T-helper 9 cell (primary cell): Measurements from ENCODE around the gene FRAS1.
"Not testable (repeated sequence)": the region's sequence is repeated elsewhere in the genome, so short reads cannot be mapped to it uniquely, and the experiment has no call there.

Experiments
- DNase-seq: peaks from one replicate; pipeline ENCODE4 v3.0.0-alpha.2; 2020

FRAS1 gene

GRCh38 chr4:78058591-78059523, 1.7 kb downstream of the FRAS1 start:
- no peak for DNase-seq

- no peak for DNase-seq
Observed at GRCh38 chr4:78059524-78059889, 2.4 kb downstream of the FRAS1 start.

- no peak for DNase-seq
Observed at GRCh38 chr4:78059938-78060337, 2.8 kb downstream of the FRAS1 start.

- DNase-seq = no peak
Observed at GRCh38 chr4:78061939-78062570, 4.9 kb downstream of the FRAS1 start.

GRCh38 chr4:78065508-78066192, 8.5 kb downstream of the FRAS1 start:
- DNase-seq = no peak

- DNase-seq = no peak
Observed at GRCh38 chr4:78068481-78068880, 11.4 kb downstream of the FRAS1 start.

GRCh38 chr4:78069319-78069718, 12.2 kb downstream of the FRAS1 start:
- DNase-seq = no peak

- no peak for DNase-seq
Observed at GRCh38 chr4:78069859-78070258, 12.7 kb downstream of the FRAS1 start.

- no peak for DNase-seq
Observed at GRCh38 chr4:78070731-78071282, 13.7 kb downstream of the FRAS1 start.

- DNase-seq = no peak
Observed at GRCh38 chr4:78074759-78075158, 17.6 kb downstream of the FRAS1 start.

GRCh38 chr4:78075986-78076385, 18.9 kb downstream of the FRAS1 start:
- no peak for DNase-seq

- DNase-seq = no peak
Observed at GRCh38 chr4:78078101-78078500, 21.0 kb downstream of the FRAS1 start.

- no peak for DNase-seq
Observed at GRCh38 chr4:78079726-78080430, 22.8 kb downstream of the FRAS1 start.

GRCh38 chr4:78081541-78081940, 24.4 kb downstream of the FRAS1 start:
- no peak for DNase-seq

GRCh38 chr4:78083035-78083434, 25.9 kb downstream of the FRAS1 start:
- no peak for DNase-seq

GRCh38 chr4:78091534-78091933, 34.4 kb downstream of the FRAS1 start:
- DNase-seq = no peak

- not testable (repeated sequence) for DNase-seq
Observed at GRCh38 chr4:78092350-78092749, 35.2 kb downstream of the FRAS1 start.

- no peak for DNase-seq
Observed at GRCh38 chr4:78092850-78093249, 35.7 kb downstream of the FRAS1 start.

- no peak for DNase-seq
Observed at GRCh38 chr4:78095081-78095480, 38.0 kb downstream of the FRAS1 start.

GRCh38 chr4:78099058-78099457, 41.9 kb downstream of the FRAS1 start:
- DNase-seq = no peak

GRCh38 chr4:78100060-78100459, 42.9 kb downstream of the FRAS1 start:
- DNase-seq = no peak

GRCh38 chr4:78119698-78120097, 62.6 kb downstream of the FRAS1 start:
- DNase-seq = no peak
